Measurements from ENCODE around the gene DLL1.

DNA sequence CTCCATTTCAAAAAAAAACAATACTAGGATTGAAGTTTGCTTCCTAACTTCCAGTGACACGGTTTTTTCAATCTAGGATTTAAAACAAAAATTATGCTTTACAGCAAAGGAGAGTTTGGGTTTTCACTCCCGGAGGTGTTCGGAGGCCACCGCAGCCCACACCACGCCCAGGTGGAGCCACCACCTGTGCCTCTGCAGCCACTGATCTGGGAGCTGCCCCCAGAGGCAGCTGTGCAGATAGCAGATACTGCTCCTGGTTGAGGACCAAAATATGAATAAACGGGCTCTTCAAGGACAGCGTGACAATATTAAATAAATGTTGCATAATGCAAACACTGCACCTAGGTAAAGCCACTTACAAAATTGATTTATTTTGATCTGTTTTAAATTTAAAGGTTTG, 30.2 kb downstream of the DLL1 start:
- TF ChIP-seq CTCF (IDR thresholded peaks at IDR 0.05): no peak
- TF ChIP-seq POLR2A (IDR thresholded peaks at IDR 0.05): no peak
